CD14-positive monocyte (primary cell): ENCODE data around the gene ALDH4A1. TPM values are rescaled to one million over a fixed set of nuclear protein-coding genes. Genes with fewer than 3 reads are reported as not detected.
A peak's percentile ranks its signal among the peaks of the same experiment; 100 is the strongest.

Experiments used
- DNase-seq, 3 donors: peaks; one replicate each; pipeline ENCODE4 v3.0.0-alpha.2; 2011 to 2022
- H2AFZ ChIP-seq: 2 replicates; pipeline ENCODE4 v1.6.0; 2012; ENCODE audit warnings: mild to moderate bottlenecking, low read depth, low read length, inconsistent platforms; ENCODE audit not compliant: insufficient read depth, poor library complexity, severe bottlenecking
- H3K27ac ChIP-seq, 2 donors: 1 replicate in 1 of 2; 2 replicates in 1 of 2; pipeline ENCODE4 v1.5.1; 2012 to 2013; ENCODE audit warnings: low read length in 2 of 2, control low read depth in 1 of 2, inconsistent platforms in 1 of 2, low read depth in 1 of 2, mild to moderate bottlenecking in 1 of 2
- H3K27me3 ChIP-seq, 2 donors: one replicate each; pipeline versions ENCODE4 v1.6.0 to v1.6.1; 2011 to 2013; ENCODE audit warnings: low read length in 2 of 2; ENCODE audit not compliant: control insufficient read depth in 2 of 2, insufficient read depth in 2 of 2
- H3K36me3 ChIP-seq, 2 donors: replicated peaks in 1 of 2; 1 replicate in 1 of 2; 2 replicates in 1 of 2; pipeline versions ENCODE4 v1.5.1 to v1.6.1; 2012 to 2013; ENCODE audit warnings: low read length in 2 of 2, control low read depth in 1 of 2, inconsistent platforms in 1 of 2, mild to moderate bottlenecking in 1 of 2; ENCODE audit not compliant: insufficient read depth in 2 of 2, control insufficient read depth in 1 of 2
- H3K4me1 ChIP-seq, 2 donors: 1 replicate in 1 of 2; 2 replicates in 1 of 2; pipeline versions ENCODE4 v1.5.1 to v1.6.1; 2012 to 2013; ENCODE audit warnings: low read length in 2 of 2, control low read depth in 1 of 2, inconsistent platforms in 1 of 2, mild to moderate bottlenecking in 1 of 2, moderate library complexity in 1 of 2; ENCODE audit not compliant: insufficient read depth in 2 of 2, control insufficient read depth in 1 of 2
- H3K4me2 ChIP-seq: replicated peaks from 2 replicates; pipeline ENCODE3; 2012; ENCODE audit warnings: low read length, moderate library complexity, mild to moderate bottlenecking; ENCODE audit not compliant: poor library complexity, severe bottlenecking; ENCODE audit errors: extremely low read depth
- H3K4me3 ChIP-seq, 3 experiments: fragments of 200-600 bp in 1 of 3; sonication (generic) in 1 of 3; replicated peaks in 1 of 3; 1 replicate in 2 of 3; 2 replicates in 1 of 3; pipeline ENCODE4 v1.5.1; 2011 to 2013; ENCODE audit warnings: low read length in 3 of 3, mild to moderate bottlenecking in 3 of 3, control low read depth in 2 of 3, low read depth in 2 of 3, inconsistent platforms in 1 of 3, moderate library complexity in 1 of 3
- H3K79me2 ChIP-seq: 2 replicates; pipeline ENCODE4 v1.6.0; 2012; ENCODE audit warnings: mild to moderate bottlenecking, control low read depth, inconsistent platforms, low read length, moderate library complexity; ENCODE audit not compliant: insufficient read depth
- H3K9ac ChIP-seq: 2 replicates; pipeline ENCODE4 v1.6.0; 2017; ENCODE audit warnings: low read length, mild to moderate bottlenecking; ENCODE audit not compliant: insufficient read depth, poor library complexity, severe bottlenecking
- H3K9me3 ChIP-seq, 2 donors: replicated peaks in 1 of 2; 1 replicate in 1 of 2; 2 replicates in 1 of 2; pipeline versions ENCODE4 v1.5.1 to v1.6.1; 2012 to 2013; ENCODE audit warnings: low read length in 2 of 2, control low read depth in 1 of 2; ENCODE audit not compliant: control insufficient read depth in 1 of 2, insufficient read depth in 1 of 2
- H4K20me1 ChIP-seq: 2 replicates; pipeline ENCODE4 v1.6.0; 2012; ENCODE audit warnings: mild to moderate bottlenecking, low read length, control low read depth, moderate library complexity; ENCODE audit not compliant: insufficient read depth
- H3K27ac Mint-ChIP-seq, 7 donors: one replicate each; pipeline ENCODE4 v1.8.0; 2020; ENCODE audit warnings: mild to moderate bottlenecking in 7 of 7, mixed read lengths in 7 of 7, moderate library complexity in 6 of 7, inconsistent platforms in 2 of 7
- H3K27me3 Mint-ChIP-seq, 3 donors: one replicate each; pipeline ENCODE4 v1.8.0; 2021 to 2022; ENCODE audit warnings: low read depth in 3 of 3, mild to moderate bottlenecking in 3 of 3, mixed read lengths in 3 of 3, moderate library complexity in 3 of 3, inconsistent platforms in 1 of 3
- H3K36me3 Mint-ChIP-seq, 2 donors: one replicate each; pipeline ENCODE4 v1.8.0; 2020; ENCODE audit warnings: mixed read lengths in 2 of 2, inconsistent platforms in 1 of 2, mild to moderate bottlenecking in 1 of 2
- H3K4me1 Mint-ChIP-seq: one replicate; pipeline ENCODE4 v1.8.0; 2020; ENCODE audit warnings: mild to moderate bottlenecking, mixed read lengths
- H3K4me3 Mint-ChIP-seq, 2 donors: one replicate each; pipeline ENCODE4 v1.8.0; 2020; ENCODE audit warnings: mild to moderate bottlenecking in 2 of 2, mixed read lengths in 2 of 2, moderate library complexity in 1 of 2
- H3K9me3 Mint-ChIP-seq, 7 donors: one replicate each; pipeline ENCODE4 v1.8.0; 2020 to 2022; ENCODE audit warnings: mixed read lengths in 7 of 7, mild to moderate bottlenecking in 6 of 7, moderate library complexity in 6 of 7, inconsistent platforms in 2 of 7
- CTCF ChIP-seq: fragments of 200-600 bp; IDR thresholded peaks from one replicate; pipeline ENCODE4 v1.8.0; 2022; ENCODE audit warnings: antibody characterized with exemption, mild to moderate bottlenecking
- WGBS: methylation state at CpG from one replicate; pipeline ENCODE4 v1.1.5; 2013; ENCODE audit warnings: missing lambda C conversion rate; ENCODE audit not compliant: insufficient coverage; 5-methylcytosine and 5-hydroxymethylcytosine counted together
- intact Hi-C, 2 donors: fragments of 100-400 bp; cut with micrococcal nuclease; formaldehyde crosslinking; loops; one replicate each; pipeline versions ENCODE4 v1.15.0 to v1.15.1; 2023
- polyA plus RNA-seq, 3 donors: library from polyadenylated mRNA; depleted of rRNA in 1 of 3; unstranded in 2 of 3; stranded (reverse) in 1 of 3; fragments of 300-500 nt in 2 of 3; fragments of >200 nt in 1 of 3; fragmentation: Illumina TruSeq in 2 of 3; gene quantifications; 1 replicate in 2 of 3; 2 replicates in 1 of 3; pipeline ENCODE4 v1.2.3, GENCODE V29; 2012 to 2021

ALDH4A1 gene
- polyA plus RNA-seq, 3 donors = 4.8 to 7.8 (median 6.1) TPM

- no peak overlapping the region for H3K4me3 Mint-ChIP-seq
- intact Hi-C loops = no loop called here
- WGBS = 91% methylated on average over 5 of the region's 9 CpGs
Observed at GRCh38 chr1:18943914-18944572, 41.7 kb upstream of the ALDH4A1 start.

GRCh38 chr1:18943162-18943561 is 40.8 kb upstream of the ALDH4A1 start:
- H3K36me3 ChIP-seq = no peaks in the 10 kb centered on the region
- Mint-ChIP-seq H3K4me3 (no peak overlapping the region), H3K27me3 (peaks cover 2 to 7% (median 4%) of the 10 kb centered on the region in 3 donors), H3K4me1 (peaks cover 47% of the 10 kb centered on the region), H3K9me3 (no peaks in the 10 kb centered on the region), H3K36me3 (peaks cover 4 to 10% of the 10 kb centered on the region in 2 donors), H3K27ac (peak overlapping the region in 2 of 7 donors; percentile 14 to 63)
- H3K9me3 ChIP-seq = no peaks in the 10 kb centered on the region
- DNase-seq = no peak
- TF ChIP-seq CTCF = no peak
- intact Hi-C loops = no loop called here
- H4K20me1 ChIP-seq = peaks cover 92% of the 10 kb centered on the region
- no peak overlapping the region for H3K4me2 ChIP-seq
- H3K27me3 ChIP-seq = no peaks in the 10 kb centered on the region
- WGBS = 100% methylated on average over 1 of the region's 4 CpGs
- no peak overlapping the region for H3K9ac ChIP-seq
- no peak overlapping the region for H3K4me3 ChIP-seq
- peaks cover 35% of the 10 kb centered on the region for H3K79me2 ChIP-seq
- H2AFZ ChIP-seq = no peak overlapping the region
- no peak overlapping the region for H3K27ac ChIP-seq
- H3K4me1 ChIP-seq = peaks cover 17 to 33% of the 10 kb centered on the region in 2 donors

More at GRCh38 chr1:18943914-18944572, 41.7 kb upstream of the ALDH4A1 start:
- H3K9ac ChIP-seq = no peak overlapping the region
- peaks cover 24 to 42% of the 10 kb centered on the region in 2 donors for H3K4me1 ChIP-seq
- no peaks in the 10 kb centered on the region for H3K9me3 ChIP-seq
- no peak overlapping the region for H3K27ac ChIP-seq
- Mint-ChIP-seq H3K27me3 (peaks cover 2 to 7% (median 4%) of the 10 kb centered on the region in 3 donors), H3K27ac (no peak overlapping the region), H3K36me3 (peaks cover 8 to 10% of the 10 kb centered on the region in 2 donors), H3K9me3 (no peaks in the 10 kb centered on the region), H3K4me1 (peaks cover 56% of the 10 kb centered on the region)
- H3K27me3 ChIP-seq = peaks cover 0 to under 1% of the 10 kb centered on the region in 2 donors
- H3K4me3 ChIP-seq = no peak overlapping the region
- H3K36me3 ChIP-seq = no peaks in the 10 kb centered on the region
- no peak overlapping the region for H3K4me2 ChIP-seq
- H3K79me2 ChIP-seq = peaks cover 44% of the 10 kb centered on the region
- peaks cover 92% of the 10 kb centered on the region for H4K20me1 ChIP-seq
- no peak for TF ChIP-seq CTCF
- H2AFZ ChIP-seq = no peak overlapping the region
- DNase-seq = no peak
